Left ventricle myocardium superior (tissue), 1 donor: ENCODE results near the gene APOBEC3G. TPM values are rescaled to one million over a fixed set of nuclear protein-coding genes. Genes with fewer than 3 reads are reported as not detected.

Experiments used
- ATAC-seq: fragments of 200-7000 bp; cut with Tn5 transposase; one replicate; pipeline ENCODE4 v1.9.1; 2020; ENCODE audit warnings: mild to moderate bottlenecking, moderate library complexity
- DNase-seq: peaks from one replicate; pipeline ENCODE4 v3.0.0-alpha.2; 2020
- intact Hi-C: fragments of 100-400 bp; cut with micrococcal nuclease; formaldehyde crosslinking; loops from one replicate; pipeline ENCODE4 v1.11.0; 2022
- total RNA-seq: library from RNA; stranded (reverse); fragmentation: NEBNext Ultra II Directional; extraction: Animal tissue kit (Norgen Biotek cat#: 25700); gene quantifications from one replicate; pipeline ENCODE4 v1.2.1, GENCODE V29; 2021
- donor health status: DM: no; HTN: yes; CAD: no; lungs with severe emphysema.

The APOBEC3G gene
- total RNA-seq, 1 donor from 2014 or later, result 3.9 TPM

- ATAC-seq (no peak), DNase-seq (no peak)
- intact Hi-C loops, result no loop called here
These were observed 38.5 kb downstream of the APOBEC3G start for GRCh38 chr22:39115570-39115969.

GRCh38 chr22:39115977-39116621 lies 39.0 kb downstream of the APOBEC3G start:
- no peak for ATAC-seq
- DNase-seq, result no peak
- intact Hi-C loops, result no loop called here

- peak; percentile 40 for DNase-seq
- intact Hi-C loops, result no loop called here
- no peak for ATAC-seq
These were observed 40.6 kb downstream of the APOBEC3G start for GRCh38 chr22:39117585-39118191.

- DNase-seq (no peak), ATAC-seq (no peak)
- intact Hi-C loops, result loop anchor here (5.0 kb wide), 1 partner anchor 254 kb away; no protein-coding TSS in a partner anchor
These were observed 43.9 kb downstream of the APOBEC3G start for GRCh38 chr22:39120983-39121382.

GRCh38 chr22:39122772-39123470 lies 45.8 kb downstream of the APOBEC3G start:
- ATAC-seq (no peak), DNase-seq (no peak)
- intact Hi-C loops, result loop anchor here (5.0 kb wide), 1 partner anchor 256 kb away; no protein-coding TSS in a partner anchor

- no peak for DNase-seq
- peak; percentile 27 for ATAC-seq
- intact Hi-C loops, result loop anchor here (5.0 kb wide), 1 partner anchor 257 kb away; no protein-coding TSS in a partner anchor
These were observed 46.9 kb downstream of the APOBEC3G start for GRCh38 chr22:39123751-39124581.

GRCh38 chr22:39125622-39126021 lies 48.5 kb downstream of the APOBEC3G start:
- intact Hi-C loops, result no loop called here
- ATAC-seq (no peak), DNase-seq (no peak)

- intact Hi-C loops, result no loop called here
- ATAC-seq (no peak), DNase-seq (no peak)
These were observed 51.4 kb downstream of the APOBEC3G start for GRCh38 chr22:39128508-39128907.

GRCh38 chr22:39129081-39129480 lies 52.0 kb downstream of the APOBEC3G start:
- intact Hi-C loops, result no loop called here
- ATAC-seq (no peak), DNase-seq (no peak)

GRCh38 chr22:39129746-39130145 lies 52.7 kb downstream of the APOBEC3G start:
- DNase-seq (no peak), ATAC-seq (no peak)
- intact Hi-C loops, result no loop called here

GRCh38 chr22:39130152-39130704 lies 53.2 kb downstream of the APOBEC3G start:
- DNase-seq, result no peak
- no peak for ATAC-seq
- intact Hi-C loops, result no loop called here

GRCh38 chr22:39130892-39131855 lies 54.1 kb downstream of the APOBEC3G start:
- ATAC-seq (peak; percentile 21), DNase-seq (no peak)
- intact Hi-C loops, result no loop called here

- no peak for ATAC-seq
- intact Hi-C loops, result no loop called here
These were observed 55.2 kb downstream of the APOBEC3G start for GRCh38 chr22:39132281-39132680.

GRCh38 chr22:39132871-39133524 lies 55.9 kb downstream of the APOBEC3G start:
- ATAC-seq, result no peak
- no peak for DNase-seq
- intact Hi-C loops, result no loop called here

More at GRCh38 chr22:39132281-39132680, 55.2 kb downstream of the APOBEC3G start:
- DNase-seq, result no peak

GRCh38 chr22:39133871-39134270 lies 56.8 kb downstream of the APOBEC3G start:
- intact Hi-C loops, result no loop called here
- DNase-seq (no peak), ATAC-seq (no peak)

GRCh38 chr22:39134366-39135091 lies 57.5 kb downstream of the APOBEC3G start:
- ATAC-seq (peak; percentile 8), DNase-seq (no peak)
- intact Hi-C loops, result no loop called here
